MM.1S (cell line): ENCODE measurements around the gene SEPHS2.

ENCODE experiments used
- DNase-seq: peaks from one replicate; pipeline ENCODE4 v3.0.0-alpha.2; 2015
- H2AFZ ChIP-seq: fragments of 300-600 bp; sonication (generic); 2 replicates; pipeline ENCODE4 v1.6.0; 2016; ENCODE audit warnings: antibody characterized with exemption, low read length
- H3F3A ChIP-seq: fragments of 300-600 bp; sonication (generic); 2 replicates; pipeline ENCODE4 v1.6.1; 2016; ENCODE audit warnings: mild to moderate bottlenecking, antibody characterized with exemption, low read length, moderate library complexity, mixed read lengths; ENCODE audit not compliant: insufficient read depth
- H3K27ac ChIP-seq: fragments of 300-600 bp; sonication (generic); 2 replicates; pipeline ENCODE4 v1.5.1; 2016; ENCODE audit warnings: mild to moderate bottlenecking, low read length
- H3K27me3 ChIP-seq: fragments of 300-600 bp; sonication (generic); replicated peaks from 2 replicates; pipeline ENCODE4 v1.6.0; 2016; ENCODE audit warnings: low read length; ENCODE audit not compliant: insufficient read depth
- H3K36me3 ChIP-seq: fragments of 300-600 bp; sonication (generic); replicated peaks from 2 replicates; pipeline ENCODE4 v1.6.1; 2016; ENCODE audit warnings: mild to moderate bottlenecking, low read length, mixed read lengths; ENCODE audit not compliant: insufficient read depth
- H3K4me1 ChIP-seq: fragments of 300-600 bp; sonication (generic); 2 replicates; pipeline ENCODE4 v1.6.1; 2016; ENCODE audit warnings: low read length, mixed read lengths
- H3K4me2 ChIP-seq: fragments of 300-600 bp; sonication (generic); 2 replicates; pipeline ENCODE4 v1.6.0; 2016; ENCODE audit warnings: low read depth, low read length
- H3K4me3 ChIP-seq: fragments of 300-600 bp; sonication (generic); 2 replicates; pipeline ENCODE4 v1.5.1; 2016; ENCODE audit warnings: low read length, mixed read lengths
- H3K79me2 ChIP-seq: fragments of 300-600 bp; sonication (generic); 2 replicates; pipeline ENCODE4 v1.6.1; 2016; ENCODE audit warnings: mixed run types, low read length, mixed read lengths
- H3K9ac ChIP-seq: fragments of 300-600 bp; sonication (generic); 2 replicates; pipeline ENCODE4 v1.6.1; 2016; ENCODE audit warnings: low read length, mixed read lengths
- H3K9me2 ChIP-seq: fragments of 300-600 bp; sonication (generic); replicated peaks from 2 replicates; pipeline ENCODE4 v1.6.1; 2016; ENCODE audit warnings: mild to moderate bottlenecking, low read length, mixed read lengths; ENCODE audit not compliant: insufficient read depth
- H3K9me3 ChIP-seq: fragments of 300-600 bp; sonication (generic); replicated peaks from 2 replicates; pipeline ENCODE4 v1.6.1; 2016; ENCODE audit warnings: mild to moderate bottlenecking, low read length, mixed read lengths; ENCODE audit not compliant: insufficient read depth
- H4K20me1 ChIP-seq: fragments of 300-600 bp; sonication (generic); 2 replicates; pipeline ENCODE4 v1.6.1; 2016; ENCODE audit warnings: mild to moderate bottlenecking, low read length, moderate library complexity, mixed read lengths; ENCODE audit not compliant: insufficient read depth
- CTCF ChIP-seq: fragments of 300-600 bp; sonication (generic); IDR thresholded peaks from 2 replicates; pipeline ENCODE4 v1.5.1; 2016; ENCODE audit warnings: antibody characterized with exemption, low read length, mixed read lengths
- EZH2 ChIP-seq: fragments of 300-600 bp; sonication (generic); optimal IDR thresholded peaks from 2 replicates; pipeline ENCODE3; 2017; ENCODE audit warnings: low read depth, mild to moderate bottlenecking, antibody characterized with exemption, low read length, mixed read lengths
- EZH2phosphoT487 ChIP-seq: fragments of 300-600 bp; sonication (generic); IDR thresholded peaks from 2 replicates; pipeline ENCODE4 v1.6.1; 2018; ENCODE audit warnings: antibody characterized with exemption, low read length

Gene SEPHS2

GRCh38 chr16:30445408-30446202 is at the start of gene SEPHS2:
Gene SEPHS2 (minus strand): TSS chr16:30445874. CDS start chr16:30445727, 147 bp downstream.
- H3K27me3 ChIP-seq, result no peaks in the 10 kb centered on the region
- H3K9ac ChIP-seq, result peak within 1 kb of the TSS; percentile 86
- H4K20me1 ChIP-seq, result no peaks in the 10 kb centered on the region
- peak within 1 kb of the TSS; percentile 64; the same call in 1 of the 2 replicates for H3K27ac ChIP-seq
- peak; percentile 99 for DNase-seq
- peak within 1 kb of the TSS; percentile 81 for H3K4me3 ChIP-seq
- no peaks in the 10 kb centered on the region for H3F3A ChIP-seq
- peaks cover 16% of the 10 kb centered on the region for H3K79me2 ChIP-seq
- H3K4me2 ChIP-seq, result peak within 1 kb of the TSS; percentile 88
- H3K4me1 ChIP-seq, result peaks cover 13% of the 10 kb centered on the region
- no peaks in the 10 kb centered on the region for H3K9me3 ChIP-seq
- TF ChIP-seq EZH2 (no peak), CTCF (peak; percentile 47), EZH2phosphoT487 (no peak)
- H3K36me3 ChIP-seq, result no peaks in the 10 kb centered on the region
- peak within 1 kb of the TSS; percentile 83 for H2AFZ ChIP-seq
- H3K9me2 ChIP-seq, result no peaks in the 10 kb centered on the region

- DNase-seq, result no peak
- H3K36me3 ChIP-seq, result no peaks in the 10 kb centered on the region; the same call in 1 of the 2 replicates
- H3K9me2 ChIP-seq, result no peaks in the 10 kb centered on the region
- H3K4me2 ChIP-seq, result no peak overlapping the region
- no peaks in the 10 kb centered on the region for H3K79me2 ChIP-seq
- no peak overlapping the region for H3K4me3 ChIP-seq
- no peak overlapping the region for H3K27ac ChIP-seq
- no peaks in the 10 kb centered on the region for H3F3A ChIP-seq
- H3K4me1 ChIP-seq, result no peaks in the 10 kb centered on the region
- no peaks in the 10 kb centered on the region for H3K9me3 ChIP-seq
- no peaks in the 10 kb centered on the region for H4K20me1 ChIP-seq
- H3K27me3 ChIP-seq, result no peaks in the 10 kb centered on the region
- H2AFZ ChIP-seq, result no peak overlapping the region
- TF ChIP-seq CTCF (no peak), EZH2 (no peak), EZH2phosphoT487 (no peak)
- H3K9ac ChIP-seq, result no peak overlapping the region
These were observed 49.0 kb upstream of the SEPHS2 start for GRCh38 chr16:30494709-30495108.

GRCh38 chr16:30493941-30494488 is 48.3 kb upstream of the SEPHS2 start:
- Histone ChIP-seq H3F3A (no peaks in the 10 kb centered on the region), H2AFZ (no peak overlapping the region), H4K20me1 (no peaks in the 10 kb centered on the region), H3K4me2 (no peak overlapping the region), H3K36me3 (peaks cover under 1% of the 10 kb centered on the region; the same call in 1 of the 2 replicates), H3K27me3 (no peaks in the 10 kb centered on the region), H3K9ac (no peak overlapping the region), H3K4me3 (no peak overlapping the region), H3K9me3 (no peaks in the 10 kb centered on the region), H3K9me2 (no peaks in the 10 kb centered on the region), H3K79me2 (no peaks in the 10 kb centered on the region), H3K27ac (no peak overlapping the region), H3K4me1 (no peaks in the 10 kb centered on the region)
- no peak for TF ChIP-seq EZH2
- TF ChIP-seq CTCF, result no peak
- no peak for TF ChIP-seq EZH2phosphoT487
- no peak for DNase-seq
